MV-4-11 (cell line): ENCODE data around the gene BAHCC1.
A peak's percentile ranks its signal among the peaks of the same experiment; 100 is the strongest.

Source experiments
- DNase-seq: peaks from one replicate; lab custom pipeline; 2025; lab: John Stamatoyannopoulos, UW

The BAHCC1 gene

GRCh38 chr17:81493198-81494038 is 98.2 kb downstream of the BAHCC1 start:
- no peak for DNase-seq

- DNase-seq = no peak
Measured at GRCh38 chr17:81494626-81495377, 99.5 kb downstream of the BAHCC1 start.

GRCh38 chr17:81498953-81499600 is 103.8 kb downstream of the BAHCC1 start:
- DNase-seq = no peak

GRCh38 chr17:81499601-81499970 is 104.3 kb downstream of the BAHCC1 start:
- DNase-seq = no peak

- no peak for DNase-seq
Measured at GRCh38 chr17:81500047-81500446, 104.8 kb downstream of the BAHCC1 start.

GRCh38 chr17:81502471-81503017 is 107.3 kb downstream of the BAHCC1 start:
- DNase-seq = no peak

GRCh38 chr17:81503619-81504018 is 108.4 kb downstream of the BAHCC1 start:
- no peak for DNase-seq

GRCh38 chr17:81508639-81509206 is 113.5 kb downstream of the BAHCC1 start:
- peak; percentile 46 for DNase-seq

GRCh38 chr17:81509207-81509971 is 114.1 kb downstream of the BAHCC1 start:
- DNase-seq = peak; percentile 57

GRCh38 chr17:81509972-81510784 is 114.9 kb downstream of the BAHCC1 start:
- DNase-seq = no peak

- no peak for DNase-seq
Measured at GRCh38 chr17:81510785-81511553, 115.7 kb downstream of the BAHCC1 start.

GRCh38 chr17:81511554-81511803 is 116.2 kb downstream of the BAHCC1 start:
- no peak for DNase-seq

- DNase-seq = no peak
Measured at GRCh38 chr17:81511804-81512561, 116.7 kb downstream of the BAHCC1 start.

GRCh38 chr17:81512562-81513371 is 117.5 kb downstream of the BAHCC1 start, which contains the start of gene ACTG1:
TSS of gene ACTG1 (minus strand) at chr17:81512799. CDS start at chr17:81512354, 445 bp downstream.
- DNase-seq = peak; percentile 86

GRCh38 chr17:81513372-81513752 is 118.1 kb downstream of the BAHCC1 start:
- DNase-seq = no peak

- DNase-seq = peak; percentile 35
Measured at GRCh38 chr17:81513753-81514488, 118.7 kb downstream of the BAHCC1 start.

GRCh38 chr17:81514489-81514738 is 119.2 kb downstream of the BAHCC1 start:
- no peak for DNase-seq
